ENCODE measurements around the gene WNK1. TPM values are rescaled to one million over a fixed set of nuclear protein-coding genes. Genes with fewer than 3 reads are reported as not detected.

WNK1 gene
- total and polyA plus RNA-seq, 2 of the 8 experiments (the other 6 are each of a cell fraction or from before 2014, with no cell fraction given) = 88.2 to 157 TPM

- no peak for TF ChIP-seq CHD7 (IDR thresholded peaks at IDR 0.05; ENCODE audit: insufficient replicate concordance, low read length)
- TF ChIP-seq YY1 (IDR thresholded peaks at IDR 0.05; ENCODE audit: low read depth, low read length) = no peak
- TF ChIP-seq TAF7 (optimal IDR thresholded peaks at IDR 0.05; ENCODE audit: borderline replicate concordance, low read depth, low read length) = no peak
- TF ChIP-seq ATF3 (IDR thresholded peaks at IDR 0.05; ENCODE audit: insufficient read depth, low read depth, low read length) = no peak
Observed at GRCh38 chr12:712172-712863, 40.1 kb upstream of the WNK1 start (continued).

All from H1 (cell line).